Caco-2 (cell line): ENCODE results near the gene KDM4C. TPM values are rescaled to one million over a fixed set of nuclear protein-coding genes. Genes with fewer than 3 reads are reported as not detected.

Source experiments
- BruUV-seq: library from RNA; stranded (reverse); fragments of 400-500 nt; replicated peaks from 2 replicates; lab custom pipeline; 2021; lab: Mats Ljungman, UMichigan
- CTCF ChIA-PET: fragments of 300-600 bp; sonication (Branson Sonifier 250); formaldehyde crosslinking; loops from one replicate; lab custom pipeline; 2022; ENCODE audit warnings: antibody characterized with exemption; lab: Charles Lee
- POLR2A ChIA-PET: fragments of 300-600 bp; sonication (Branson Sonifier 250); formaldehyde crosslinking; loops from one replicate; lab custom pipeline; 2022; ENCODE audit warnings: antibody characterized with exemption; lab: Charles Lee
- DNase-seq, 2 experiments: peaks; one replicate each; pipeline versions ENCODE4 v3.0.0 to v3.0.0-alpha.2; 2020 to 2022
- H3K27me3 ChIP-seq: replicated peaks from 2 replicates; pipeline ENCODE4 v1.6.0; 2011; ENCODE audit warnings: low read length; ENCODE audit not compliant: control insufficient read depth, insufficient read depth
- H3K36me3 ChIP-seq: 2 replicates; pipeline ENCODE4 v1.5.1; 2011; ENCODE audit warnings: low read length; ENCODE audit not compliant: control insufficient read depth, insufficient read depth
- H3K4me1 ChIP-seq: fragments of 250-450 bp; sonication (Bioruptor Pico); 2 replicates; pipeline ENCODE4 v1.5.1; 2020; ENCODE audit warnings: mild to moderate bottlenecking
- H3K4me3 ChIP-seq: 2 replicates; pipeline ENCODE4 v1.5.1; 2011; ENCODE audit warnings: low read depth, mild to moderate bottlenecking, control low read depth, low read length
- H3K9me3 ChIP-seq: fragments of 250-450 bp; sonication (Bioruptor Pico); 2 replicates; pipeline ENCODE4 v1.5.1; 2020; ENCODE audit warnings: mild to moderate bottlenecking, moderate library complexity
- H3K27ac Mint-ChIP-seq: one replicate; pipeline ENCODE4 v1.8.0; 2022; ENCODE audit warnings: mixed read lengths; ENCODE audit not compliant: unreplicated experiment
- H3K27me3 Mint-ChIP-seq: one replicate; pipeline ENCODE4 v1.8.0; 2022; ENCODE audit warnings: mixed read lengths; ENCODE audit not compliant: insufficient read depth, unreplicated experiment
- H3K36me3 Mint-ChIP-seq: one replicate; pipeline ENCODE4 v1.8.0; 2022; ENCODE audit warnings: mild to moderate bottlenecking, mixed read lengths; ENCODE audit not compliant: insufficient read depth, unreplicated experiment
- H3K4me1 Mint-ChIP-seq: one replicate; pipeline ENCODE4 v1.8.0; 2022; ENCODE audit warnings: low read depth, mixed read lengths; ENCODE audit not compliant: unreplicated experiment
- H3K4me3 Mint-ChIP-seq: one replicate; pipeline ENCODE4 v1.8.0; 2022; ENCODE audit warnings: mild to moderate bottlenecking, moderate library complexity, mixed read lengths; ENCODE audit not compliant: unreplicated experiment
- H3K9me3 Mint-ChIP-seq: one replicate; pipeline ENCODE4 v1.8.0; 2022; ENCODE audit warnings: mixed read lengths; ENCODE audit not compliant: unreplicated experiment
- CTCF ChIP-seq, 2 experiments: fragments of 200-600 bp in 1 of 2; IDR thresholded peaks; 1 replicate in 1 of 2; 2 replicates in 1 of 2; pipeline versions ENCODE4 v1.5.1 to v1.8.0; 2011 to 2022; ENCODE audit warnings: antibody characterized with exemption in 1 of 2, control low read depth in 1 of 2, inconsistent platforms in 1 of 2, low read depth in 1 of 2, low read length in 1 of 2, mild to moderate bottlenecking in 1 of 2, moderate library complexity in 1 of 2; ENCODE audit not compliant: insufficient read depth in 1 of 2, severe bottlenecking in 1 of 2, unreplicated experiment in 1 of 2
- intact Hi-C: fragments of 100-400 bp; cut with micrococcal nuclease; formaldehyde crosslinking; loops from one replicate; pipeline ENCODE4 v1.10.0; 2022; ENCODE audit not compliant: unreplicated experiment
- total RNA-seq: library from RNA; stranded (reverse); gene quantifications from 2 replicates; pipeline ENCODE4 v1.2.3, GENCODE V29; 2022

The KDM4C gene
- total RNA-seq, 1 experiment from 2014 or later = 40.3 TPM

- CTCF ChIA-PET = interaction anchor here (1.0 kb wide), 1 partner anchor 60 kb away, joined by 6 read pairs; no protein-coding TSS in a partner anchor
- H3K27ac Mint-ChIP-seq = no peak overlapping the region
Observed at GRCh38 chr9:7174301-7174700, 416.5 kb downstream of the KDM4C start.

GRCh38 chr9:7174884-7175283 is 417.1 kb downstream of the KDM4C start:
- Mint-ChIP-seq H3K4me1 (peaks cover 15% of the 10 kb centered on the region), H3K36me3 (peaks cover 17% of the 10 kb centered on the region)

More at GRCh38 chr9:7174301-7174700, 416.5 kb downstream of the KDM4C start:
- Histone ChIP-seq H3K9me3 (no peaks in the 10 kb centered on the region), H3K4me3 (no peak overlapping the region), H3K36me3 (no peaks in the 10 kb centered on the region), H3K27me3 (no peaks in the 10 kb centered on the region), H3K4me1 (no peaks in the 10 kb centered on the region)
- DNase-seq = no peak
- intact Hi-C loops = no loop called here
- Mint-ChIP-seq H3K4me3 (no peak overlapping the region), H3K4me1 (peaks cover 15% of the 10 kb centered on the region), H3K27me3 (no peaks in the 10 kb centered on the region), H3K9me3 (no peaks in the 10 kb centered on the region), H3K36me3 (peaks cover 17% of the 10 kb centered on the region)
- no peak for TF ChIP-seq CTCF (IDR thresholded peaks at IDR 0.05; ENCODE audit: insufficient read depth in 1 of 2, low read depth in 1 of 2, low read length in 1 of 2, severe bottlenecking in 1 of 2, unreplicated experiment in 1 of 2)
- BruUV-seq = no TSS peak
- POLR2A ChIA-PET = no interaction called here

GRCh38 chr9:7176561-7176960 is 418.8 kb downstream of the KDM4C start:
- Mint-ChIP-seq H3K4me1 (peaks cover 15% of the 10 kb centered on the region), H3K27ac (no peak overlapping the region), H3K9me3 (no peaks in the 10 kb centered on the region), H3K4me3 (no peak overlapping the region), H3K27me3 (no peaks in the 10 kb centered on the region), H3K36me3 (peaks cover 9% of the 10 kb centered on the region)
- TF ChIP-seq CTCF (IDR thresholded peaks at IDR 0.05; ENCODE audit: insufficient read depth in 1 of 2, low read depth in 1 of 2, low read length in 1 of 2, severe bottlenecking in 1 of 2, unreplicated experiment in 1 of 2) = no peak
- DNase-seq = no peak
- ChIA-PET POLR2A (no interaction called here), CTCF (no interaction called here)
- no peaks in the 10 kb centered on the region for H3K9me3 ChIP-seq
- H3K4me1 ChIP-seq = no peaks in the 10 kb centered on the region
- no peaks in the 10 kb centered on the region for H3K36me3 ChIP-seq
- intact Hi-C loops = no loop called here
- no TSS peak for BruUV-seq
- H3K27me3 ChIP-seq = no peaks in the 10 kb centered on the region
- no peak overlapping the region for H3K4me3 ChIP-seq

More at GRCh38 chr9:7174884-7175283, 417.1 kb downstream of the KDM4C start:
- Mint-ChIP-seq H3K9me3 (no peaks in the 10 kb centered on the region), H3K4me3 (no peak overlapping the region), H3K27me3 (no peaks in the 10 kb centered on the region), H3K27ac (no peak overlapping the region)
- H3K36me3 ChIP-seq = no peaks in the 10 kb centered on the region
- ChIA-PET CTCF (no interaction called here), POLR2A (no interaction called here)
- H3K4me1 ChIP-seq = no peaks in the 10 kb centered on the region
- H3K9me3 ChIP-seq = no peaks in the 10 kb centered on the region
- H3K4me3 ChIP-seq = no peak overlapping the region
- TF ChIP-seq CTCF (IDR thresholded peaks at IDR 0.05; ENCODE audit: insufficient read depth in 1 of 2, low read depth in 1 of 2, low read length in 1 of 2, severe bottlenecking in 1 of 2, unreplicated experiment in 1 of 2) = no peak
- intact Hi-C loops = no loop called here
- peak in 1 of 2 experiments; percentile 1 for DNase-seq
- H3K27me3 ChIP-seq = no peaks in the 10 kb centered on the region
- TSS peak; percentile 44 for BruUV-seq
